ENCODE results near the gene CCDC6. TPM values are rescaled to one million over a fixed set of nuclear protein-coding genes. Genes with fewer than 3 reads are reported as not detected.
A peak's percentile ranks its signal among the peaks of the same experiment; 100 is the strongest.

Gene CCDC6
- total and polyA plus RNA-seq, 7 donors = 12.6 to 97.5 (median 59.2) TPM

GRCh38 chr10:59868696-59869593 lies 37.4 kb downstream of the CCDC6 start:
- TF ChIP-seq EP300 (IDR thresholded peaks at IDR 0.05) (no peak), CTCF (IDR thresholded peaks at IDR 0.05) (no peak), POLR2AphosphoS5 (IDR thresholded peaks at IDR 0.05) (no peak), POLR2A (IDR thresholded peaks at IDR 0.05) (no peak)
- H3K27me3 ChIP-seq = no peaks in the 10 kb centered on the region
- no peaks in the 10 kb centered on the region for H3K9me3 ChIP-seq
- H3K36me3 ChIP-seq = no peaks in the 10 kb centered on the region
- peak overlapping the region; percentile 6 to 87 (median 78) for H3K27ac ChIP-seq
- H3K4me1 ChIP-seq = peaks cover 0 to 87% (median 66%) of the 10 kb centered on the region in 4 donors
- no peak overlapping the region for H3K4me3 ChIP-seq
- intact Hi-C loops (cut with DNase I) = no loop called here
- no peak for DNase-seq
- WGBS, 2 donors = 35 to 71% methylated on average over 6 of the region's 6 CpGs

GRCh38 chr10:59867590-59867989 lies 38.8 kb downstream of the CCDC6 start:
- H3K36me3 ChIP-seq = no peaks in the 10 kb centered on the region
- intact Hi-C loops (cut with DNase I) = no loop called here
- H3K27ac ChIP-seq = peak overlapping the region in 3 of 4 donors; percentile 52 to 87 (median 80)
- no peaks in the 10 kb centered on the region for H3K9me3 ChIP-seq
- DNase-seq = no peak
- TF ChIP-seq EP300 (IDR thresholded peaks at IDR 0.05) (no peak), POLR2A (IDR thresholded peaks at IDR 0.05) (no peak), POLR2AphosphoS5 (IDR thresholded peaks at IDR 0.05) (no peak), CTCF (IDR thresholded peaks at IDR 0.05) (no peak)
- 96 to 97% methylated on average over 7 of the region's 7 CpGs for WGBS, 2 donors
- H3K27me3 ChIP-seq = no peaks in the 10 kb centered on the region
- H3K4me3 ChIP-seq = no peak overlapping the region
- peaks cover 0 to 82% (median 54%) of the 10 kb centered on the region in 4 donors for H3K4me1 ChIP-seq

GRCh38 chr10:59865101-59865500 lies 41.3 kb downstream of the CCDC6 start:
- H3K27ac ChIP-seq = peak overlapping the region; percentile 47 to 87 (median 66)
- no peak for DNase-seq
- no peaks in the 10 kb centered on the region for H3K9me3 ChIP-seq
- H3K4me1 ChIP-seq = peaks cover 0 to 58% (median 37%) of the 10 kb centered on the region in 4 donors
- intact Hi-C loops (cut with DNase I) = loop anchor here (1.0 kb wide), 1 partner anchor 41 kb away; the partner anchor contains the start of gene CCDC6
- TF ChIP-seq CTCF (IDR thresholded peaks at IDR 0.05) (peak in 3 of 4 experiments; percentile 22 to 42 (median 30)), POLR2AphosphoS5 (IDR thresholded peaks at IDR 0.05) (peak in 2 of 4 donors; percentile 26 to 41), EP300 (IDR thresholded peaks at IDR 0.05) (no peak), POLR2A (IDR thresholded peaks at IDR 0.05) (no peak)
- no peak overlapping the region for H3K4me3 ChIP-seq
- no peaks in the 10 kb centered on the region for H3K36me3 ChIP-seq
- WGBS, 2 donors = 12 to 31% methylated on average over 5 of the region's 5 CpGs
- no peaks in the 10 kb centered on the region for H3K27me3 ChIP-seq

- TF ChIP-seq EP300 (IDR thresholded peaks at IDR 0.05) (no peak), POLR2AphosphoS5 (IDR thresholded peaks at IDR 0.05) (no peak), POLR2A (IDR thresholded peaks at IDR 0.05) (no peak), CTCF (IDR thresholded peaks at IDR 0.05) (no peak)
- no peak for DNase-seq
- Histone ChIP-seq H3K4me1 (peaks cover 0 to 60% (median 34%) of the 10 kb centered on the region in 4 donors), H3K9me3 (no peaks in the 10 kb centered on the region), H3K36me3 (no peaks in the 10 kb centered on the region), H3K4me3 (no peak overlapping the region), H3K27me3 (no peaks in the 10 kb centered on the region), H3K27ac (peak overlapping the region; percentile 9 to 87 (median 66))
- intact Hi-C loops (cut with DNase I) = no loop called here
- WGBS, 2 donors = 24 to 49% methylated on average over 5 of the region's 5 CpGs
These were observed 42.0 kb downstream of the CCDC6 start for GRCh38 chr10:59864141-59864962.

Data from sigmoid colon (tissue), 7 donors.